IPS-11a (cell line): Measurements from ENCODE around the gene PROSER1.
"Not testable (repeated sequence)": the region's sequence is repeated elsewhere in the genome, so short reads cannot be mapped to it uniquely, and the experiment has no call there.

Experiments
- H3K4me3 ChIP-seq: one replicate; pipeline ENCODE4 v1.5.1; 2013; ENCODE audit warnings: low read depth, low read length, control low read depth

Gene PROSER1

GRCh38 chr13:39032150-39032549, 5.7 kb downstream of the PROSER1 start:
- H3K4me3 ChIP-seq = no peak overlapping the region

GRCh38 chr13:39025433-39025839, 12.5 kb downstream of the PROSER1 start:
- no peak overlapping the region for H3K4me3 ChIP-seq

DNA sequence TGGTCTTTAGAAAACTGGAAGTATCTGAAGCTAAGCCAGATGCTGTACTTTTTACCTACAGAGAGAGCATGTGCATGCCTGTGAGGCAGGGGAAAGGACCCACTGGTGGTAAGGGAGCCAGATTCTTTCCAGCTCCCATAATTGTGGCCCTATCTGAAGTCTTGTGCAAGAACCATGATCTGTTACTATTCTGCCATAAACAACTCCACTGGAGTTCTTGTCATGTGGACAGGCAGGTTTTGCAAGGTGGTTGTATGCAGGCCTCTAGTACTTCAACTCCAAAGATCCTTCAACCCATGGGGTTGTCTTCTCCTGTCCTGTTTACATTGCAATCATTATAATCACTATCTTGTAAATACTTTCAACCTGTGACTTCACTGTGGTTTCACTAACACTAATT, 14.1 kb downstream of the PROSER1 start:
- no peak overlapping the region for H3K4me3 ChIP-seq

DNA sequence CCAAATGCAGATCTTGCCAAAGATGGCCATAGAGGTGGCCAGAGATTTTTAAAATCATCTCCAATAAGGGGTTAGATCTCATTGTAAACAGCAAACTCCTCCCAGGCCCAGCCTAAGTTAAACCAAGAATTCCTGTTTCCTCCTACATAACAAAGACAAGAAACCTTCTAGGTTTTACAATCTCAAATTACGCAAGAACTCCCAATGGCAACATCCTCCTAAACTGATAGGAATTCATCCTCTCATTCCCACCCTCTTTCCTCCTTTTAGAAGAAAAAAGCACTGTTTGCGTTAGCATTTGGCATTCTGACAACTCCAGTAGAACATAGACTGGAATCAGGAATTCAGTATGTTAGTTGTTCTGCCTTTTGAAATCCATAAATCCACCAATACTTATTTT, 14.6 kb downstream of the PROSER1 start:
- H3K4me3 ChIP-seq = no peak overlapping the region

- no peak overlapping the region for H3K4me3 ChIP-seq
Observed at GRCh38 chr13:39020853-39021462, 16.9 kb downstream of the PROSER1 start.

- H3K4me3 ChIP-seq = no peak overlapping the region
Observed at GRCh38 chr13:39016787-39017186, 21.1 kb downstream of the PROSER1 start.

DNA sequence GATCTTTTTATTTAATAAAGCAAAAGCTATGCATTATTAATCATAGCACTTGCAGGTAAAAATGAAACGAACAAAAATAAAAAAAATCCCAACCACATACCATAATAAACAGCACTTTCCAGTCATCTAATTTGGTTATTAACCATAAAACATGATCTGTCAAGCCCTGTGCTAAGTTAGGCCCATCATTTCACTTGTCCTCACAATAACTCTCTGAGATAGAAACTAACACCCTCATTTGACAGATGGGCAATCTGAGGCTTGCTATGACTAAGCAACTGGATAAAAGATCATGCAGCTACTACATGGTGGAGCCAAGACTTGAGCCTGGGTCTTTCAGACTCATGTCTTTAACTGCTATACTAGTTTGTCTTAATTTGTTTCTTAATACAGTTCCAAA, 21.8 kb downstream of the PROSER1 start:
- H3K4me3 ChIP-seq = no peak overlapping the region

DNA sequence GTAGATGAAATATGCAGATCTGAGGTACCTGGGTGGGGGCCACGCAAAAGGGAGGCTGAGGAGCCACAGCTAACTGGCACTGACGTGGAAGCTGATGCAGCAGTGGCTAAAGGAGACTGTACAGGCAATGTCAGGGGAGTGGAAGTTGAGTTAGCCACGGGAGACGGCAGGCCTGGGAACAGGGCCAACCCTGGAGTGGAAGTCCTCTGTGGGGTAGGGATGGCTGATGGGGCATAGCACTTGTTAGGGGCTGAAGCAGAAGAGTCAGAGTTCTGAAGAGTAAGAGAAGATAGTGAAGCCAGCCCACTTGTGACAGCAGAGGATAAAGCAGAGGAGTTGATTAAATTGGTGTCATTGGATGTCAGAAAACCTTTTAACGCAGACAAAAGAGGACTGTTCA, 24.4 kb downstream of the PROSER1 start:
- no peak overlapping the region for H3K4me3 ChIP-seq

DNA sequence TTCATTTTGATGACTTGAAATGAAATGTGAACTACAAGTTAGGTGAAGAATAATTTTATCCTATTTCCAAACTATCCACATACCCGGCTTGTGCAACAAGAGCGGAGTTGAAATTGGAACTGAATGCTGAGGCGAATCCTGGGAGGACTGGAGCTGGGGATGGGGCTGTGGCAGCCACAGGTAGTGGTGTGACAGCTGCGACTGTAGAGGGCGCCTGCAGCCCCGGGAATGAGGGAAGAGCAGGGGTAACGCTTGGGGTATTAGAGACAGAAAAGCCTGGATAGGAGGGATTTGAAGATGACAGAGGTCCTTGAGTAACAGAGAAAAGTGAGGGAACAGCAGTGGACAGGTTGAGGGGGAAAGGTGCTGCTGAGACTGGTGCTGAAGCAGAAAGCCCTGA, 25.3 kb downstream of the PROSER1 start:
- no peak overlapping the region for H3K4me3 ChIP-seq

DNA sequence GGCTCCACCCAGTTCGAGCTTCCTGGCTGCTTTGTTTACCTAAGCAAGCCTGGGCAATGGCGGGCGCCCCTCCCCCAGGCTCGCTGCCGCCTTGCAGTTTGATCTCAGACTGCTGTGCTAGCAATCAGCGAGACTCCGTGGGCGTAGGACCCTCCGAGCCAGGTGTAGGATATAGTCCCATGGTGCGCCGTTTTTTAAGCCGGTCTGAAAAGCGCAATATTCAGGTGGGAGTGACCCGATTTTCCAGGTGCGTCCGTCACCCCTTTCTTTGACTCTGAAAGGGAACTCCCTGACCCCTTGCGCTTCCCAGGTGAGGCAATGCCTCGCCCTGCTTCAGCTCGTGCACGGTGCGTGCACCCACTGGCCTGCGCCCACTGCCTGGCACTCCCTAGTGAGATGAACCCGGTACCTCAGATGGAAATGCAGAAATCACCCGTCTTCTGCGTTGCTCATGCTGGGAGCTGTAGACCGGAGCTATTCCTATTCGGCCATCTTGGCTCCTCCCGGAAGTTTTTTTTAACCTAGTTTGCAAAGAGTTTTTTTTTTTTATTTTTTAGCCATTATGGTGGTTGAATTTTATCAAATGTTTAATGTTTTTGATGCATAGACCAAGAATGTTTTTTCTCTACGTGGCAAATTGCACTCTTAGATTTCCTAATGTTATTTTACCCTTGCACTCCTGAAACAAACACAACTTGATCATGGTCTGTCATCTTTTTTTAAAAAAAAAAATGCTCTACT, 31.3 kb downstream of the PROSER1 start:
- H3K4me3 ChIP-seq = not testable (repeated sequence)

DNA sequence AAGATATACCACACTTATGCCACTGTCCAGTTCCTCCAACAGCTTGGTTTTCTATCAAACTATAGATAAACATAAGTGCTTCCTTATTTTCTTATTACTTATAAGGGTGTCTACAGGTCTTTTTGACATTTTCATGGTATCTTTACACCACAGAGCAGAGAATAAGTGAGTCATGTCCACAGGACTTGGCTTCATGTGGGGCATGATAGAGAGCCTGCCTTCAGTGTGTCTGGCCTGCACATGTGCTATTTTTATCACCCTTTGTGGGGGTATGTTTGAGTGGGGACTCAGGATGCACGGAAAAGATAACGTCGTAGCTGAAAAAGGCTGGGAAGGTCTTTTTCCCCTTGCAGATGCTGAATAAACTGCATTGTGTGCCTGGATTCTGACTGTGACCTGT, 39.1 kb downstream of the PROSER1 start:
- no peak overlapping the region for H3K4me3 ChIP-seq

- no peak overlapping the region for H3K4me3 ChIP-seq
Observed at GRCh38 chr13:38993381-38993780, 44.5 kb downstream of the PROSER1 start.

DNA sequence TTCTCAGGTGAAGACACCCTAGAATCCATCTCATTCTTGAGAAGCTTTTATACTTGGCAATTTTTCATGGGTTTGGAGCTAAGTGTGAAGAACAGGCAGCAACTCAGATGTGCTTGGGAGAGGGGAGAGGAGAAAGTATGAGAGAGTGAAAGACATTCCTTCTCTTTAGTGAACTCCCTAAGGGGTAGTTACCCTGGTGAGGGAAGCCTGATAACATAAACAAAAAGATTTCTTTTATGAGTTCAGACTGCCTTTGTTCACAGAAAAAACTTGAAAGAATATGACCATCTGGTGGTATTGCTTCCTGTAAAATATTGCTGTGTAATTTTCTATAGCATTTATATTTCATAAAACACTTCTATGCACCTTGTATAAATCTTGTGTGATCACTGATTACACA, 47.2 kb downstream of the PROSER1 start, which contains the start of gene STOML3:
Gene STOML3 (minus strand): TSS at position 139 of the 400 bp plus-strand sequence. CDS start 110 bp downstream, at position 29.
- H3K4me3 ChIP-seq = no peak within 1 kb of the TSS

- no peak overlapping the region for H3K4me3 ChIP-seq
Observed at GRCh38 chr13:38981096-38981495, 56.8 kb downstream of the PROSER1 start.

- H3K4me3 ChIP-seq = no peak overlapping the region
Observed at GRCh38 chr13:38980750-38981078, 57.2 kb downstream of the PROSER1 start.

- H3K4me3 ChIP-seq = no peak overlapping the region
Observed at GRCh38 chr13:38979891-38980749, 57.8 kb downstream of the PROSER1 start.

DNA sequence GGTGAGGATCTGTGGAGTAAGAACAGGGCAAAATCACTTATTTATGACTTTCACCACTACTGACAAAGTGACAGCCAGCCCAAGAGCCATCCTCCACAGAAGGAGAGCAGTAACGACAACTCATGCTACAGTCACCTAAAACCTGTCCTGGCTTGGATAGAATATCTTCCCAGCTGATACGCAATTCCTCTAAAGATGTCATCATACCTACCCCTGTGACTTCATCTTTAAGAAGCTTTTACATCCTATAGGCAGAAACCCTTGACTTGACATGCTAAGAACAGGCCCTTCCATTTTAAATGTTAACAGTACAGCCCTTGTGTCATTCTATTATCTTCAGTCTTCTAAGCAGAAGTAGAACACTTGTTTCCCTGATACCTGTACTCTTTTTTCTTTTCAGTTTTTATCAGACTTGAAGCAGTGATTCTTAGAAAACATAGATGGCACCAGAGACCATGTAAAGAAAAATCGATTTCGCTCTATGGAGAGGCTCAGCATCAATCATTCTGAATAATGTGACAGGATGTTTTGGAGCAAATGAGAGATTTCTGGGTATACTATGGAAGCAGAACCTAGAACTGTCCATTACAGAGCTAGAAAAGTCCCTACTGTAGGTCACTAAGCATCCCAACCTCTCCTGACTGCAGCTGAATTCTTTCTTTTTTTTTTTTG, 67.4 kb downstream of the PROSER1 start:
- no peak overlapping the region for H3K4me3 ChIP-seq

- H3K4me3 ChIP-seq = no peak overlapping the region
Observed at GRCh38 chr13:38969187-38969586, 68.7 kb downstream of the PROSER1 start.

- no peak overlapping the region for H3K4me3 ChIP-seq
Observed at GRCh38 chr13:38967446-38967845, 70.4 kb downstream of the PROSER1 start.

GRCh38 chr13:38965281-38965680, 72.6 kb downstream of the PROSER1 start:
- H3K4me3 ChIP-seq = no peak overlapping the region

GRCh38 chr13:38960175-38960574, 77.7 kb downstream of the PROSER1 start:
- H3K4me3 ChIP-seq = no peak overlapping the region
